Right ventricle myocardium inferior (tissue), 1 donor: Measurements from ENCODE around the gene COL4A6. TPM values are rescaled to one million over a fixed set of nuclear protein-coding genes. Genes with fewer than 3 reads are reported as not detected.

Source experiments
- ATAC-seq: fragments of 200-7000 bp; cut with Tn5 transposase; one replicate; pipeline ENCODE4 v1.9.1; 2020; ENCODE audit warnings: mild to moderate bottlenecking, moderate library complexity
- DNase-seq: peaks from one replicate; pipeline ENCODE4 v3.0.0; 2021; ENCODE audit errors: missing footprints
- intact Hi-C: fragments of 100-400 bp; cut with DNase I; formaldehyde crosslinking; loops from one replicate; pipeline ENCODE4 v1.11.0; 2022
- total RNA-seq: library from RNA; stranded (reverse); fragmentation: NEBNext Ultra II Directional; extraction: Animal tissue kit (Norgen Biotek cat#: 25700); gene quantifications from one replicate; pipeline ENCODE4 v1.2.1, GENCODE V29; 2021
- donor health status: DM: no; HTN: yes; CAD: no; lungs with severe emphysema.

The COL4A6 gene
- total RNA-seq, 1 donor from 2014 or later, result 8.3 TPM

DNA sequence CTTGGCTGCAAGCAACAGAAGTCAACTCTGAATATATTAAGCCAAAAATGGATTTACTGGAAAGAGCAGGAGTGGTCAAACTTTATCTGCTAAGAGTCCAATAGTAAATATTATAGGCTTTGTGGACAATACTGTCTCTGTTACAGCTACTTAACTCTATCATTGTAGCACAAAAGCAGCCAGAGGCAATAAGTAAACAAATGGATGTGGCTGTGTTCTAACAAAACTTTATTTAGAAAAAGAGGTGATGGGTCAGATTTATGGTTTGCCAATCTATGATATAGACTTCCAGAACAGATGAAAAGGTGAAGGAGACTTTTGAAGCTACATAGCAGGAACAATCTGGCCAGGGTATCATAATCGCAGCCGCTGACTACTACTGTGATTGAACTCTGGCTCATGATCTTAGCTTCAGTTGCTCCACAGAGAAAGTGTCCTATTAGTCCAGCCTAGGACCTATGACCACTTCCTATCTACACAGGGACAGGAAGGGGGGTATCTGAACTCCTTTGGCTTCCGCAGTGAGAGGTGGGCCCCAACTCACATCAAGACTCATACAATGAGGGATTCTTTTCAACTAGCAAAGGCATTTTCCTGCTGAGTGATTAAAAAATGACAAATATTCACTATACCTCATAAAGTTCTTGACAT, 191.8 kb downstream of the COL4A6 start:
- no peak for ATAC-seq
- intact Hi-C loops, result no loop called here
- no peak for DNase-seq

DNA sequence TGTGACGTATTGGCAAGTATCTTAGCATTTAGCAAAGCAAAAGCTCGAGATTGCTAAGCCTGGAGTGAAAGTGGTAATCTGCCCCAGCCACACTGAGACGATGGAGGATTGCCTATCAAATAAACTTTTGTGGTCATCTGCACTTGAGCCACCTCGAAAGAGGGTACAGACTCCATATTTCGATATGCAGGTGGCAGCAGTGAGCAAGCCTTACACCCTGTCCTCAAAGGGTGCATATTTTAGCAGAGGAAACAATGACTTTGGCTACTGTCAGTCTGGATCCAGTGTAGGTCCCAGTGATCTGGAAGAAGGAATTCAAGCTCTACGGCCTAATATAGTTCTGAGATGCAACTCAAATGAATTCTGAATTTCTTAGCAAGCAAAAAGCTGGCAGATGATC, 192.8 kb downstream of the COL4A6 start:
- intact Hi-C loops, result no loop called here

DNA sequence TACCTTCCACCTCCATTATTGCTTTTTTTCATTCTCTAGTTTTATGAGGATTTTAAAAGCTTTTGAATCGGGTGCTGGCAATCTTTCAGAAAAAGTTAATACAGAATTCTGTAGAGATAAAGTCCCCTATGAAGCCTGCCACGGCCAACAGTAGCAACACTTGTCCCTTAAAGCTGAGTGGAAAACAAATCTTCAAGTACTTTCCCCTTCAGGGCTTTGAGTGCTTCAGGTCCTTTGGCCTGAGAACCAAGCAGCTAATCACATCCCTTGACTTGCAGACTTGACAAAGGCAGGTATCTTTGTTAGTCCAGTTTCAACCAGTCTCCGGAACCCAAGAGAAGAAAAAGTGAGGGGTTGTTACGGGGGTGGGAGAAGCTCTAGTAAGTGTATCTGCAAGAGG, 202.2 kb downstream of the COL4A6 start:
- ATAC-seq, result no peak
- intact Hi-C loops, result no loop called here
- no peak for DNase-seq

More for the DNA sequence above, 192.8 kb downstream of the COL4A6 start:
- ATAC-seq, result no peak
- no peak for DNase-seq

DNA sequence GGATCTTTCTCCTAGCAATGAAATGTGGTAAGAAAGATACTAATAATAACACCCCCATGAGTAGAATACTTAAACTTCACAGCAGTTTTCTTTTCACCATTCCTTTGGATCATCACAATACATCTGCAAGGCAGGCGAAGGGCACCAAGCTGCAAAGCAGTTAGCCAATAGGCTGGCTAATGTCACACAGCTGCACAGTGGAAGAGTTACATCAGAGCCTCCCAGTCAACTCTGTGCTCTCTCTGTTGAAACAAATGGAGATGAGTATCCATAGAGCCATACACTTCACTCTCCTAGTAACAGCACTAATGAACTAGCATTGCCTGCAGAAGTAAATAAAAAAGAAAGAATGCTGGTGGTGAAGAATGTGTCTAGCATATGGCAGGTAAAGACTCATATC, 207.6 kb downstream of the COL4A6 start:
- intact Hi-C loops, result no loop called here
- no peak for ATAC-seq
- no peak for DNase-seq

DNA sequence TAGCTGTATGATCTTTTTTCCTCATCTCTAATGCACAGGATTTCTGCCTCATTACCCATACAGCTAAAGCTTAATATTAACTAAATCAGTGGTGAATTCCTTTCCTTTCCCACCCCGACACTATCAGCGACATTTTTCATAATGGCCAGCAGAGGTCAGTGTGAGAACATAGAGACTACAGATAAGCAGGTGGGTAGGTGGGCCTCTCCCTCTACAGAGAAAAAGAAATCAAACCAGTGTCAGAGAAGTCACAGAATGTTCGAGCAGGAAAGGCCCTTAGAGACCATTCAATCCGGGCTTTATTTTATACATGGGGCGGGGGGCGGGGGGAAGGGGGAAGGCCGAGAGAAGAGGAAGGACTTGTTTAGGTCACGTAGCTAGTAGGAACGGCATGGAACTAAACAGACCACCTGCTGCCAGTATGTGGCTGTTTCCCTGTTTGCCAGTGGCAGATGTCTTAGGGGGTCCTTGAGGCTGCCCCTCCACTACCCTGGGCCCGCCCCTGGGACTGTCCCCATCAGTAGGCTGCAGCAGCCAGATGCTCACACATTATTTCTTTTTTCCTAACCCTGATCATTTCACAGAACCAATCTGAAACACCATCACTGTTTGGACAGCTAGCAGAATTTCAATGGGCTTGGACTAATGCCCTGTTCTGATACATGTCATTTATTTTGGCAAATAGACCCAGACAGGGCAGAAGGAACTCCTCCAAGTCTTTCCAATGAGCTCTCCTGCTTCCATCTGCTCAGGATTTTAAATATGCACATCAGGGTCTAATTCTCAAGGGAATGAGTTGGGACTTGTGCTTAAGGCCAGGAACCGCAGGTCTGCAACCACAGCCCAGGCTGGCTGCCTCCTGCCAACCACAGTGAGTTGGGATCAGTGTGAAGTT, 213.2 kb downstream of the COL4A6 start:
- no peak for DNase-seq

DNA sequence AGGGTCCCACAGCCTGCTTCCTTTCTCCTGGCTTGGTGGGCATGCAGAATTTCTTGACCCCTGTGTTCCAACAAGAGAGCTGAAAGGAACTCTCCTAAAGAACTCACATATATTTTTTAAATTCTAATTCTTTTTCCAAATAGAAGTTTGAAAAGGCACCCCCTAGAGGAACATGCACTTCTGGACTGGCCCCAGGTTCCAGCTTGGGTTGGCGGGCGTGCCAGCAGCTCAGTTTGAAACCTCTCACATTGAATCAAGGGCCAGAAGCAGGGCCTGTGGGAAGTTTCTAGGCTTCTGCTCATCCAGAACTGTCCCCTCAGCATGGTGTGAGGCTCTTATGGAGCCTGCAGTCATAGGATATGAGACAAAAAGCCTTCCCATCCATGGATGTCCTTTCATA, 214.0 kb downstream of the COL4A6 start:
- ATAC-seq, result no peak
- intact Hi-C loops, result loop anchor here (2.0 to 10.0 kb wide), 2 partner anchors 221 to 313 kb away; no protein-coding TSS in a partner anchor

More for the DNA sequence above, 213.2 kb downstream of the COL4A6 start:
- ATAC-seq, result no peak
- intact Hi-C loops, result loop anchor here (2.0 to 10.0 kb wide), 2 partner anchors 220 to 312 kb away; no protein-coding TSS in a partner anchor

DNA sequence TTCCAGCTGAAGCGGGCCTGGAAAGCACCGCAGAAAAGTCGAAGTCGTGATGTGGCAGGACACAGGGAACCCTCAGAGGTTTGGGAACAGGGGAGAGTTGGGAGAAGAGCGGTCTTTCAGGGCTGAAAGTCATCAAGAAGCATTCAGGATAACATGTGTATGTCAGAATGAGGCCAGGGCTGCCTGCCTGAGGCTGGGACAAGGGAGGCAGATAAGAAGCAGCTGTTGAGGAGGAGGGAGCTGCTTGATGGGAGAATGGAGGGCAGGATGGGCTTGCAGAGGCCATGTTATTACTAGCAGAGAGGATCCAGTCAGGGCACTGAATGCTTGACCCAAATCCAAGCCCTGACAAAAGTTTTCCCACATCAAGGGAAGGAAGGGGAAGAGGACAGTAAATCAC, 214.6 kb downstream of the COL4A6 start:
- intact Hi-C loops, result loop anchor here (10.0 kb wide), 1 partner anchor 221 kb away; no protein-coding TSS in a partner anchor
- ATAC-seq (no peak), DNase-seq (no peak)

More for the DNA sequence above, 214.0 kb downstream of the COL4A6 start:
- DNase-seq, result no peak

DNA sequence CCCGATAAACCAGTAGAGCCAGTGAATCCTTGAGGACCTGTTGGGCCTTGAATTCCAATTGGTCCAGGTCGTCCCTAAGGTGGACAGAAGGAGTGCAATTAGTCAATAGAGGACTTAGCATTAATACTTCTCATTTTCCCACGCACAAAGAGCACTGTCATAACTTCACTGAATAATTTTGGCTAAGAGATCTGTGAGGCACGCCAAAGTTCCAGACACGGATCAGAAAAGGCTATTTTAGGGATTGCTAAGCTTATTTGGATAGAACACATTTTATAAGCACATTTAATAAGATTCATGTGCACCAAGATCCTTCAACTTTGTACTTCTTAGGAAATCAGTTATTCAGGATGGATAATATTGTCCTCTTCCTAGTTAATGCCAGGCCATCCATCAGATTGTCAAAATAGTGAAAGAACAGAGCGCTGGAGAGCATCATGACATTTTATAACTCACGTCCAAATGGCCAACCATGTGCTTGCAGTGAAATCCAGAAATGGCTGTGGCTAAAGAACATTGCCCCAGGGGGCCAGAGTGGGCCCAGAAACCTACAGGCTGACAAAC, 216.8 kb downstream of the COL4A6 start:
- intact Hi-C loops, result loop anchor here (10.0 kb wide), 1 partner anchor 223 kb away; no protein-coding TSS in a partner anchor
- ATAC-seq, result no peak
- no peak for DNase-seq

DNA sequence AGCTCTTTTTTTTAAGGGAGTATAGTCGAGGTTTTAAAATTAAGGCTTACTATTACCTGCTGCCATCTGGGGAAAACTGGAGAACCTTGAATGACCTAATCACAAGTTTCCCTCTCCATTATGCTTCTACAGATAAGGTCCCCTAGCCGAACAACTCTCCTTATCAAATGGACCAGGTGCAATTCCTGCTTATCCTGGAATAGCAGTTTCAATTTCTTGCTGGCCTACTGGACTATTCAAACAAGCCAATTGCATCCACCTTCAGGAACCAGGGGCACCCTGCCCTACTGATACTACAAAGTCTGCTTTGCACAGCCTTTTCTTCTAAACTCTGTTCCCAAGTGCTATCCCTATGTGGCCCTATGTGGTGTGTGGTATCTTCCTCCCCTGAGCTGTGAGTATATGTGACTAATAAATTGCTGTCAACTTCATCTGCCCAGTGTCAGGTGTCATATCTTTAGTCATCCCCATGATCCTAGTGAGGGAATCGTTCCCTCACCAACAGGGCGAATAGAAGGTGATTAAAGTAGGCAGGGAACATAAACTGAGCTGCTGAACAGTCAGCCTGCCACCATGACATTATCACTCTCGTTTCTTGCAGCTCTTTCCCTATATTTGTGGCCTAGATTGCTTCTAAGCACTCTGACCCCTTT, 218.1 kb downstream of the COL4A6 start:
- DNase-seq, result no peak
- no peak for ATAC-seq
- intact Hi-C loops, result loop anchor here (10.0 kb wide), 1 partner anchor 225 kb away; no protein-coding TSS in a partner anchor

DNA sequence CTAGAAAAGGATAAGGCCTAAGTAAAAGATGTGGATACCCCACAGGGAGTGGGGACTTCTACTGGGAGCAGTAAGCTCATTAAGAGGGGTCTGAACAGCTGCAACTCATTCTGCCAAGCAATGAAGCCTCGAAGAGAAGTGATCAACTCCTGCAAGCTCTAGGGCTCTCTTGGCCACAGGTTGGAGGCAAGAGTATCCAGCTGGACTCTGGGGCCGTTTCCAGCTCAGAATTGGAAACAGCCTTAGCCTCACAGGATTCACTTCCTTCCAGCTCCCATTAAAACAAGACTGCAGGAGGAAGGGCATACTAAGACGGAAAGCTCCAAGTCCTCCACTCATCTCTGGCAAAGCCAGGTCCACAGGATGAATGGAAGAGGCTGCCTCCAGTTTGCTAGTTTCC, 220.3 kb downstream of the COL4A6 start:
- ATAC-seq (peak; percentile 81), DNase-seq (no peak)

DNA sequence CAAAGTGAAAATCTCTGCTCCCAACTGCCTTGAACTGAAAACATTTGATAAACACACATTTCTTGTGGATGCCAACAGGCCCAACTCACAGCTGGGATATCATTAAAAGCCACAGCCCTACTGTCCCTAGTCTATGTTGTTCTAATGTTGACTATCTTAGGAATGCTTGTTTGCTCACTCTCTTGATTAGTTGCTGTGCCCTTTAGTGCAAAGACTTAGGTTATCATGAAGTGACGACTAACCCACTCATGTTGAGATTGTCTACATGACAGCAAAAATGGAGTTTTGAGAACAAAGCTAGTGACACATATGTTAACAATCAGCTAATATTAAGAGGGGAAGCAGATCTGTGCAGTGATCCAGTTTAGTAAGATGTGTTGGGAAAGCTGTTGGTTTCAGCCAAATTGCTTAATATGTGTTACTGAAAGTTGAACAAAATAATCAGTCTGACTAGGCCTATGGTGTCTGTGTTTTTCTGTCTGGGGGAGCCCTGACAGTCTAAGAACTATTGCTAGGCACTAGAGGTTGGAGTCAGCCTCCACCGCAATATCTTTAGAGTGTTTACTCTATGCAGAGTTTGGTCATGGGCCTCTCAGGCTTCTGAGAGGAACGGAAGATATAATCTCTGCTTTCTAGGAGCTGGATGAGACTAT, 221.2 kb downstream of the COL4A6 start:
- intact Hi-C loops, result no loop called here
- DNase-seq (no peak), ATAC-seq (peak; percentile 66)

More for the DNA sequence above, 220.3 kb downstream of the COL4A6 start:
- intact Hi-C loops, result no loop called here

DNA sequence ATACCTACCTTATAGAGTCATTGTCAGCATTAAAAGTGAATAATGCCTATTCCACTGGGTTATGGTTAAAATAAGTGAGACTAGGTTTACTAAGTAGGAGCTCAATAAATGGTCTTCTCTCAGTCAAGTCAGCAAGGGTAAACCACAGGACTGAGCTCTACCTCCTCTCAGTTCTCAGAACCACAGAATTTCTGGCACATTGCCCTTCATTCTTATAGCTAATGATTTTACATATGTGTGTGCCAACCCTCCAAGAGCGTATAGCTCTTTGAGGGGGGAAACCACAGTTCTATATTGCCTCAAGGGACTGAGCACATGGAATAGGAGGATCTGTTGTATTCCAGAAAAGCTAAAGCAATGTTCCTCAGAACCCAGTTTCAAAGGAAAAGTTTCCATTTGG, 221.8 kb downstream of the COL4A6 start:
- DNase-seq (no peak), ATAC-seq (no peak)
- intact Hi-C loops, result no loop called here

DNA sequence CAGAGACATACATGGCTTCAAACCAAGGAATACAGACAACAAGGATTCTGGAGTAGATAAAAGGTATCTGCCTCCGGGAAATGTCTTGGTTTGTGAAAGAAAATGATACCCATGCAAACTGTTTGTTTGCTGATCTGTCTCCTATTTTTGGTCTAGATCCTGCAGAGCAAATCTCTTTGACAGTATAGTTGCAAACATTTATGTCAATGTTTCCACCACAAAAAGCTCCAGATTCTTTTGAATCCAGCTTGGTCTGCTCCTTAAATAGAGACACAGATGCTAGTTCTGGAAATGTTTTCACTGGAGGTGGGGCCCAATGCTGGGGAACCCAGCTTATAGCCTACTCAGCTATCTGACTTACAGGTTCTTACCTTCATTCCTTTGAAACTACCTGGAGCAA, 226.9 kb downstream of the COL4A6 start:
- no peak for DNase-seq
- intact Hi-C loops, result no loop called here
- no peak for ATAC-seq

DNA sequence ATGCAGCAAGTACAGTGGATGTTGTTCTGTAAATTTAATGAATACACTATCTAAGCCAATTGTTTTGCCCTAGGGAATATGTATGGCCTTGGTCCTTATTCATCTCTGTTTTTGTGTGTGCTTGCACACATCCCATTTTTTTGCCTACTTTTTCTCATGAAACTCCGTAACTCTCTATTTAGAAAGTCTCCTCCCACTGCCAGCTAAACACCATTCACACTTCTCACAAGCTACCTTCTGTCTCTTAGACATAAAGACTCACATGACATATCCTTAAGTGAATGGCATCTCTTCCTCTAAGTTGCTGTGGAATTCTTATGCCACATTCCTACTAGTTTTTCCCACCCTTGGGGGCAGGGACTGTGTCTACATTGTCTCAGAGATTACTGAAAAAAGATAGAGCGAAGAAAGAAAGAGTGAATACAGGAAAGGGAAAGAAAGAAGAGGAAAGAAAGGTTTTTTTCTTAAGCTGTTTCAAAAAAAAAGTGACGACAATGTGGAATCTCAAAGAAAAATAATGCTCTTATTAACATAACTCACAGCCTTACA, 229.1 kb downstream of the COL4A6 start:
- intact Hi-C loops, result no loop called here
- ATAC-seq (no peak), DNase-seq (no peak)

DNA sequence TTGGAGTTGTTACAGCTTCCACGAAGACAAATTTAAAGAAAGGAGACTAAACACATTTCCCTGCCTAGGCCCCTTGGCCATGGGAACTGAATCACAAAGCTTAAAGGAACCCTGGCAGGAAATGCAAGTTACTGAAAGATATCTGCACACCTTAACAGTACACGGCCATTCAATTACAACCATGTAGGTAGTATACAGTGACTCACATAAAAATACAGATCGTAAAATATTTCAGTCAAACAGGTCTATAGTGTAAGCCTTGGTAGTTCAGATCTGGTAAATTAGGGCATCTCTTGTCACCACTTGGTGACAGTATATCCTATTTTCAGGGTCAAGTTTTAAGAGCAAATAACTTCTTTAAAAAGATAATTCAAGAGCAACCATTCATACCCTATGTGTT, 234.7 kb downstream of the COL4A6 start:
- intact Hi-C loops, result no loop called here
- no peak for DNase-seq
- no peak for ATAC-seq

DNA sequence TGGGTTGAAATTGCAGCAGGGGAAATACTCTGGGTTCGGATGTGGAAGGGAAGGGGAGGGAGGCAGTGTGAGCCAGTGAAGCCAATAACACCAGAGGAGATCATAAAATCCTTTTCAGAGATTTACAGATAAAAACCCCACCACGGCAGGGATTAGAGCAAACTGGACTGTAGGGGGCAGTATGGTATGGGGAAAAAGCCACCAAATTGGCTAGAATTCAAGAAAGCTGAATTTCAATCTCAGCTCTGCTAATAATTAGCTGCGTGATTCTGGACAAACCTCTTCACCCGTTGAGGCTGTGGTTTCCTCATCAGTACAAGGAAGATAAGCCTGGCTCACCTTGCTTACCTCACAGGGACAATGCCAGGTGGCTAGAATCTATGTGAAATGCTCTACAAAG, 238.5 kb downstream of the COL4A6 start:
- no peak for ATAC-seq
- intact Hi-C loops, result loop anchor here (10.0 kb wide), 1 partner anchor 1275 kb away; no protein-coding TSS in a partner anchor

DNA sequence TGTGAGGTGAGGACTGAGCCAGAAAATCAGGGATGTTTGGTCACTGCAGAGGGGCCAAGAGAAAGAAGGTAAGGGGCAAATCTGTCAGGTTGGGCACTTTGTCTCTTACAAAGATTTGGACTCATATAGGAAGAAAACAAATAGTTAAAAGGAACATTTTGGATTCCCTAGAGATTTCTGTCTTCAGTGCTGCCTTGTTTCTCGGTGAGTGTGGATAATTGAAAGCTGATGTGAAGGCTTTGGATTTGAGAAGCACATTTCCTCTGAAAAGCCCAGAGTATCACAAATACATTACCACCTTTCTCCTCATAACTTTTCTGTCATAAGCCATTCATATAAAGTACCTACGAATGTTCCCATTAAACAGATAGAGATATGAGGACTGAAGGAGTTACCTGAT, 239.2 kb downstream of the COL4A6 start:
- DNase-seq (no peak), ATAC-seq (no peak)
- intact Hi-C loops, result loop anchor here (10.0 kb wide), 1 partner anchor 1276 kb away; no protein-coding TSS in a partner anchor

More for the DNA sequence above, 238.5 kb downstream of the COL4A6 start:
- DNase-seq, result no peak

DNA sequence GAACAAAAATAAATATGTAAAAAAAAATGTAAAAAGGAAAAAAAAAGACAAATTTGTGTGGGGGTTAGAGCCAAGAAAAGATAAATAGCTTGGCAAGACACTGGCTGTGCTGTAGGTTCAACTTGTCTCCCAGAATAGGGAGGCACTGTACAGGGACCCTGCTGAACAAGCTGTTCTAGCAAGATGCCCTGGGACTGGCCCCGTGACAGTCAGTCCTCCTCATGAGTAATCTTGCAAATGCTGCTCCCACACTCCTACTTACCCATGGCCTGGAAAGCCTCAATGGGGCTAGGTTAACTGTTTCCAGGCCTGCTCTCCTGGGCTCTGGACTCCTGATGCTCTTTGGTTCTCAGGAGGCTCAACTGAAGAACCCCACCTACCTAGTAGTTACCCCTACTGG, 239.8 kb downstream of the COL4A6 start:
- intact Hi-C loops, result loop anchor here (10.0 kb wide), 1 partner anchor 1276 kb away; no protein-coding TSS in a partner anchor
- ATAC-seq (no peak), DNase-seq (no peak)
